SK-MEL-5 (cell line): Measurements from ENCODE around the gene SOWAHD. TPM values are rescaled to one million over a fixed set of nuclear protein-coding genes. Genes with fewer than 3 reads are reported as not detected.
"Not testable (repeated sequence)": the region's sequence is repeated elsewhere in the genome, so short reads cannot be mapped to it uniquely, and the experiment has no call there.

Source experiments
- DNase-seq: peaks from one replicate; pipeline ENCODE4 v3.0.0-alpha.2; 2016; ENCODE audit warnings: low read depth, low spot score
- in situ Hi-C: cut with HindIII; loops from 2 replicates; pipeline ENCODE4 v1.10.0; 2016; ENCODE audit warnings: low sequenced_read_pairs, high pct_unique_total_duplicates, low pct_unique_long_range_greater_than_20kb
- polyA plus RNA-seq, 2 experiments: library from polyadenylated mRNA; depleted of rRNA; stranded (reverse); fragments of >200 nt; gene quantifications; 2 replicates each; pipeline ENCODE4 v1.2.3, GENCODE V29; 2015
- total RNA-seq: library from RNA; depleted of rRNA; stranded (reverse); fragments of >200 nt; shearing (Covaris generic); gene quantifications from 2 replicates; pipeline ENCODE4 v1.2.3, GENCODE V29; 2014; rRNA removed

SOWAHD gene
- 0.19 TPM in 1 of 2 replicates, not detected in the other for total RNA-seq
- polyA plus RNA-seq (2015; cell fraction: cytosol; rRNA removed): 0.27 TPM in 1 of 2 replicates, not detected in the other
- not detected in 2 replicates for polyA plus RNA-seq (2015; cell fraction: nucleus; rRNA removed)

- DNase-seq: no peak
- in situ Hi-C loops: no loop called here
Observed at GRCh38 chrX:119757979-119758730, at the start of gene SOWAHD. SOWAHD (plus strand) TSS chrX:119758588; CDS start chrX:119758668, 80 bp downstream.

- no peak for DNase-seq
- in situ Hi-C loops: no loop called here
Observed at GRCh38 chrX:119708936-119709335, 49.5 kb upstream of the SOWAHD start.

GRCh38 chrX:119709630-119710029, 48.8 kb upstream of the SOWAHD start:
- in situ Hi-C loops: no loop called here
- DNase-seq: no peak

- in situ Hi-C loops: no loop called here
- no peak for DNase-seq
Observed at GRCh38 chrX:119721487-119721886, 36.9 kb upstream of the SOWAHD start.

GRCh38 chrX:119721926-119722325, 36.5 kb upstream of the SOWAHD start:
- in situ Hi-C loops: no loop called here
- DNase-seq: no peak

GRCh38 chrX:119726900-119727555, 31.4 kb upstream of the SOWAHD start:
- in situ Hi-C loops: no loop called here

GRCh38 chrX:119728487-119728886, 29.9 kb upstream of the SOWAHD start:
- in situ Hi-C loops: no loop called here
- DNase-seq: peak; percentile 43

More at GRCh38 chrX:119726900-119727555, 31.4 kb upstream of the SOWAHD start:
- DNase-seq: no peak

- in situ Hi-C loops: no loop called here
- peak; percentile 62 for DNase-seq
Observed at GRCh38 chrX:119729408-119730201, 28.8 kb upstream of the SOWAHD start.

- DNase-seq: no peak
Observed at GRCh38 chrX:119734897-119735339, 23.5 kb upstream of the SOWAHD start.

GRCh38 chrX:119735467-119735866, 22.9 kb upstream of the SOWAHD start:
- in situ Hi-C loops: no loop called here
- no peak for DNase-seq

More at GRCh38 chrX:119734897-119735339, 23.5 kb upstream of the SOWAHD start:
- in situ Hi-C loops: no loop called here

GRCh38 chrX:119736206-119736764, 22.1 kb upstream of the SOWAHD start:
- in situ Hi-C loops: no loop called here
- DNase-seq: no peak

GRCh38 chrX:119738742-119739141, 19.6 kb upstream of the SOWAHD start:
- in situ Hi-C loops: no loop called here
- peak; percentile 31 for DNase-seq

- in situ Hi-C loops: no loop called here
- DNase-seq: no peak
Observed at GRCh38 chrX:119745283-119745848, 13.0 kb upstream of the SOWAHD start.

GRCh38 chrX:119750131-119750530, 8.3 kb upstream of the SOWAHD start:
- in situ Hi-C loops, DNase-seq: not testable (repeated sequence)

- DNase-seq, in situ Hi-C loops: not testable (repeated sequence)
Observed at GRCh38 chrX:119750751-119751150, 7.6 kb upstream of the SOWAHD start.

- in situ Hi-C loops: no loop called here
- DNase-seq: peak; percentile 31
Observed at GRCh38 chrX:119753001-119753400, 5.4 kb upstream of the SOWAHD start.

GRCh38 chrX:119753639-119754257, 4.6 kb upstream of the SOWAHD start:
- peak; percentile 65 for DNase-seq
- in situ Hi-C loops: no loop called here
